Hepatocyte (in vitro differentiated cells): ENCODE measurements around the gene GLUL. TPM values are rescaled to one million over a fixed set of nuclear protein-coding genes. Genes with fewer than 3 reads are reported as not detected.
"Not testable (repeated sequence)": the region's sequence is repeated elsewhere in the genome, so short reads cannot be mapped to it uniquely, and the experiment has no call there.

Experiments
- DNase-seq: peaks from one replicate; pipeline ENCODE4 v3.0.0-alpha.2; 2016; ENCODE audit warnings: low spot score
- H2AFZ ChIP-seq: fragments of 200-600 bp; sonication (generic); 2 replicates; pipeline ENCODE4 v1.6.0; 2016; ENCODE audit warnings: antibody characterized with exemption, mild to moderate bottlenecking
- H3K27ac ChIP-seq: fragments of 200-600 bp; sonication (generic); 2 replicates; pipeline ENCODE4 v1.5.1; 2016; ENCODE audit warnings: mild to moderate bottlenecking
- H3K27me3 ChIP-seq: fragments of 200-600 bp; sonication (generic); 2 replicates; pipeline ENCODE4 v1.6.1; 2016
- H3K36me3 ChIP-seq: fragments of 200-600 bp; sonication (generic); replicated peaks from 2 replicates; pipeline ENCODE4 v1.5.1; 2016; ENCODE audit warnings: low read depth; ENCODE audit not compliant: insufficient read depth
- H3K4me1 ChIP-seq: fragments of 200-600 bp; sonication (generic); 2 replicates; pipeline ENCODE4 v1.5.1; 2016; ENCODE audit warnings: mild to moderate bottlenecking, moderate library complexity; ENCODE audit not compliant: insufficient read depth
- H3K4me2 ChIP-seq: fragments of 200-600 bp; sonication (generic); 2 replicates; pipeline ENCODE4 v1.6.0; 2016
- H3K4me3 ChIP-seq: fragments of 200-600 bp; sonication (generic); 2 replicates; pipeline ENCODE4 v1.5.1; 2016; ENCODE audit warnings: mild to moderate bottlenecking
- H3K79me2 ChIP-seq: fragments of 200-600 bp; sonication (generic); 2 replicates; pipeline ENCODE4 v1.6.0; 2017; ENCODE audit warnings: mild to moderate bottlenecking
- H3K9me2 ChIP-seq: fragments of 200-600 bp; sonication (generic); replicated peaks from 2 replicates; pipeline ENCODE4 v1.6.0; 2017; ENCODE audit warnings: mild to moderate bottlenecking; ENCODE audit not compliant: insufficient read depth
- H3K9me3 ChIP-seq: fragments of 200-600 bp; sonication (generic); 2 replicates; pipeline ENCODE4 v1.5.1; 2016; ENCODE audit warnings: low read depth, mild to moderate bottlenecking
- H4K20me1 ChIP-seq: fragments of 200-600 bp; sonication (generic); 2 replicates; pipeline ENCODE4 v1.6.0; 2016; ENCODE audit warnings: mild to moderate bottlenecking; ENCODE audit not compliant: insufficient read depth, poor library complexity, severe bottlenecking
- EZH2 ChIP-seq: fragments of 200-600 bp; sonication (generic); IDR thresholded peaks from 2 replicates; pipeline ENCODE4 v1.6.1; 2016; ENCODE audit warnings: antibody characterized with exemption, mild to moderate bottlenecking, borderline replicate concordance
- EZH2phosphoT487 ChIP-seq: fragments of 200-600 bp; sonication (generic); IDR thresholded peaks from one replicate; pipeline ENCODE4 v1.6.1; 2018; ENCODE audit warnings: antibody characterized with exemption, mild to moderate bottlenecking, low read depth, moderate library complexity; ENCODE audit not compliant: unreplicated experiment, severe bottlenecking
- WGBS: methylation state at CpG from one replicate; pipeline ENCODE4 v1.1.6; 2016; ENCODE audit warnings: low lambda C conversion rate; ENCODE audit errors: missing lambda C conversion rate; 5-methylcytosine and 5-hydroxymethylcytosine counted together
- polyA plus RNA-seq: library from polyadenylated mRNA; unstranded; fragments of >200 nt; fragmentation: Nextera tagmentation; extraction: Ambion mirVana; gene quantifications from 2 replicates; pipeline ENCODE4 v1.2.1, GENCODE V29; 2016
- total RNA-seq: library from RNA; depleted of rRNA; stranded (reverse); fragments of >200 nt; gene quantifications from 2 replicates; pipeline ENCODE4 v1.2.3, GENCODE V29; 2014
- TF ChIP-seq, protein P1 (sequence below): fragments of 200-600 bp; sonication (generic); IDR thresholded peaks from 2 replicates; pipeline ENCODE4 v1.5.1; 2016; ENCODE audit warnings: antibody characterized with exemption, mild to moderate bottlenecking; ENCODE audit not compliant: poor library complexity

Gene GLUL
- total and polyA plus RNA-seq, 2 experiments from 2014 or later = 747 to 846 TPM

DNA sequence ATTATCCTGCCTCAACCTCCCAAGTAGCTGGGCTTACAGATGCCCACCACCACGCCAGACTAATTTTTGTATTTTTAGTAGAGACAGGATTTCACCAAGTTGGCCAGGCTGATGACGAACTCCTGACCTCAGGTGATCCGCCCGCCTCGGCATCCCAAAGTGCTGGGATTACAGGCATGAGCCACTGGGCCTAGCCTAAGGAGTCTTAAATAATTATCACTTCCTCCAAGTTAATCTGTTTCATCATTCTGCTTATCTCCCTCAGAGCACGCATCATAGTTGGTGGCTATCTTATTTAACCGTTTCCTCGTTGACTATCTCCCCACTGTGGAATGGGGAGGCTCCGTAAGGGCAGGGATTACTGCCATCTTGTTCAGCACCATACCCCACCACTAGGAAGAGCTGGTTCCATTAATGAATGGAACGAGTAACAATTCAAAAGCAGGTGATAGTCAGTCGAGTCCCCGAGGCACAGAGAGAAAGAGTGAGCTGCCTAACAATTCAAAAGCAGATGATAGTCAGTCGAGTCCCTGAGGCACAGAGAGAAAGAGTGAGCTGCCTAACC, 52.7 kb downstream of the GLUL start:
- no peaks in the 10 kb centered on the region for H3K79me2 ChIP-seq
- H3K27me3 ChIP-seq = no peaks in the 10 kb centered on the region
- H3K36me3 ChIP-seq = no peaks in the 10 kb centered on the region
- no peak overlapping the region for H3K27ac ChIP-seq
- no peak overlapping the region for H2AFZ ChIP-seq
- 81% methylated on average over 13 of the region's 13 CpGs for WGBS
- TF ChIP-seq EZH2 = no peak
- no peak for TF ChIP-seq EZH2phosphoT487
- TF ChIP-seq, protein P1, sequence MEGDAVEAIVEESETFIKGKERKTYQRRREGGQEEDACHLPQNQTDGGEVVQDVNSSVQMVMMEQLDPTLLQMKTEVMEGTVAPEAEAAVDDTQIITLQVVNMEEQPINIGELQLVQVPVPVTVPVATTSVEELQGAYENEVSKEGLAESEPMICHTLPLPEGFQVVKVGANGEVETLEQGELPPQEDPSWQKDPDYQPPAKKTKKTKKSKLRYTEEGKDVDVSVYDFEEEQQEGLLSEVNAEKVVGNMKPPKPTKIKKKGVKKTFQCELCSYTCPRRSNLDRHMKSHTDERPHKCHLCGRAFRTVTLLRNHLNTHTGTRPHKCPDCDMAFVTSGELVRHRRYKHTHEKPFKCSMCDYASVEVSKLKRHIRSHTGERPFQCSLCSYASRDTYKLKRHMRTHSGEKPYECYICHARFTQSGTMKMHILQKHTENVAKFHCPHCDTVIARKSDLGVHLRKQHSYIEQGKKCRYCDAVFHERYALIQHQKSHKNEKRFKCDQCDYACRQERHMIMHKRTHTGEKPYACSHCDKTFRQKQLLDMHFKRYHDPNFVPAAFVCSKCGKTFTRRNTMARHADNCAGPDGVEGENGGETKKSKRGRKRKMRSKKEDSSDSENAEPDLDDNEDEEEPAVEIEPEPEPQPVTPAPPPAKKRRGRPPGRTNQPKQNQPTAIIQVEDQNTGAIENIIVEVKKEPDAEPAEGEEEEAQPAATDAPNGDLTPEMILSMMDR = no peak
- no peak overlapping the region for H3K4me2 ChIP-seq
- H3K4me3 ChIP-seq = no peak overlapping the region
- H3K9me3 ChIP-seq = no peaks in the 10 kb centered on the region
- H3K4me1 ChIP-seq = peaks cover 17% of the 10 kb centered on the region
- no peak for DNase-seq
- no peaks in the 10 kb centered on the region for H4K20me1 ChIP-seq
- H3K9me2 ChIP-seq = no peaks in the 10 kb centered on the region

DNA sequence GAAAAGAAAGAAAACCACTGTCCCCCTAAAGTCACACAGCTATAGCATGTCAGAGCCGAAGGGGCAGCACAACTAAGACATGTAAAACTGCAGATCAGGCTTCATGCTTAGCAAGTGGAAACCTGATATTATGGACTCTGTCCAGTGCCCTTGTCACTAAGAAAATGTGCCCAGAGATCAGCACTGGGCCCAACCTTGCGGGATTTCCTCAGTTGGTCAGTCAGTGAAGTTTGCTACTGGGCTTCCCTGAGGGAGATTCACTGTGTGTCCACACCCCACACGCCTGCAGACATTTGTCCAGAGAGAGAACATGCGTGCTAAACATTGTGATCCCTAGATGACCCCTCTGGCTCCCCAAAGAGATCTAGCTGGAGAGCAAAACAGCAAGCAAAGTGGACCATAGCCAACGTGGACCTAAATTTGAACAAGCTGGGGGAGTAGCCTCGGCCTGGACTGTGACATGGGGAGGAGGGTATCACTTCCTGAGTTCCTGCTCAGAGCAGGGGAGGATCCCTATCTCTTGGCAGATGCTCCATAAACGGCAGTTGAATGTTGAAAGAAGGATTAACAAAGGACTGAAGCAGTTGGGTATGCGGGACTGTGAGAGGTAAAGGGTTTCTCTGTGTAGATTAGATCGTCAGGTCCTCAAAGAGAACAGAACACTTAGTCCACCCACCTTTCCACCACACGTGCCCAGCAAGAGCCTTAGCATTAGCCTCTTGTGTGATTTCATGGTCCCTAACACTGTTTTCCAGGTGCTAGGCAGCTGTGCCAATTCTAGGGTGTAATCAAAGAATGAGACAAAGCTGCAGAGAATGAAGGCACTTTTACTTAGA, 53.6 kb downstream of the GLUL start:
- H3K27ac ChIP-seq = no peak overlapping the region
- H3K36me3 ChIP-seq = no peaks in the 10 kb centered on the region
- H3K79me2 ChIP-seq = no peaks in the 10 kb centered on the region
- 66% methylated on average over 10 of the region's 10 CpGs for WGBS
- no peak for TF ChIP-seq EZH2
- TF ChIP-seq, protein P1 = no peak
- H3K4me3 ChIP-seq = no peak overlapping the region
- DNase-seq = no peak
- H3K9me2 ChIP-seq = no peaks in the 10 kb centered on the region
- no peaks in the 10 kb centered on the region for H3K9me3 ChIP-seq
- no peak overlapping the region for H3K4me2 ChIP-seq
- peaks cover 17% of the 10 kb centered on the region for H3K4me1 ChIP-seq
- H4K20me1 ChIP-seq = no peaks in the 10 kb centered on the region
- no peaks in the 10 kb centered on the region for H3K27me3 ChIP-seq
- H2AFZ ChIP-seq = no peak overlapping the region

DNA sequence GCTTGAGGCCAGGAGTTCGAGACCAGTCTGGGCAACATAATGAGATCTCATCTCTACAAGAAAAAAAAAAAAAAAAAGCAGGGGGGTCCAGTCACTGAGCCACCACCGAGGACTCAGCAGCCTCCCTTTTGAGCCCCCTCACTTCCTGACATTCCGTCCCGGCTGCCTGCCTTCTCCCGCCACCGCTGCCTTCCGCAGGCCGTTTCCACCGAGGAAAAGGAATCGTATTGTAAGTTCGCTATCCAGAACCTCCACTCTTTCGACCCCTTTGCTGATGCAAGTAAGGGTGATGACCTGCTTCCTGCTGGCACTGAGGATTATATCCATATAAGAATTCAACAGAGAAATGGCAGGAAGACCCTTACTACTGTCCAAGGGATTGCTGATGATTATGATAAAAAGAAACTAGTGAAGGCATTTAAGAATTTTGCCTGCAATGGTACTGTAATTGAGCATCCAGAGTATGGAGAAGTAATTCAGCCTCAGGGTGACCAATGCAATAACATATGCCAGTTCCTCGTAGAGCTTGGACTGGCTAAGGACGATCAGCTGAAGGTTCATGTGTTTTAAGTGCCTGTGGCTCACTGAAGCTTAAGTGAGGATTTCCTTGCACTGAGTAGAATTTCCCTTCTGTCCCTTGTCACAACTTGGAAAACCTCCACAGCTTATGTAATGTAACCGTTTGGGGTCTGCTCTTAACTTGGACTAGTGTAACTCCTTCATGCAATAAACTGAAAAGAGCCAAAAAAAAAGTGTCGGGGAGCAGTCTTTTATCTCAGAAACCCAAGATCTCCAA, 55.6 kb downstream of the GLUL start:
- Histone ChIP-seq H3K4me1 (peaks cover 17% of the 10 kb centered on the region), H2AFZ (no peak overlapping the region), H3K79me2 (no peaks in the 10 kb centered on the region), H3K27ac (no peak overlapping the region), H3K9me3 (no peaks in the 10 kb centered on the region), H3K36me3 (no peaks in the 10 kb centered on the region), H3K27me3 (no peaks in the 10 kb centered on the region), H4K20me1 (no peaks in the 10 kb centered on the region), H3K4me3 (no peak overlapping the region), H3K4me2 (no peak overlapping the region), H3K9me2 (no peaks in the 10 kb centered on the region)
- no peak for TF ChIP-seq EZH2
- TF ChIP-seq EZH2phosphoT487 = no peak
- TF ChIP-seq, protein P1 = no peak
- 82% methylated on average over 16 of the region's 16 CpGs for WGBS
- DNase-seq = no peak

DNA sequence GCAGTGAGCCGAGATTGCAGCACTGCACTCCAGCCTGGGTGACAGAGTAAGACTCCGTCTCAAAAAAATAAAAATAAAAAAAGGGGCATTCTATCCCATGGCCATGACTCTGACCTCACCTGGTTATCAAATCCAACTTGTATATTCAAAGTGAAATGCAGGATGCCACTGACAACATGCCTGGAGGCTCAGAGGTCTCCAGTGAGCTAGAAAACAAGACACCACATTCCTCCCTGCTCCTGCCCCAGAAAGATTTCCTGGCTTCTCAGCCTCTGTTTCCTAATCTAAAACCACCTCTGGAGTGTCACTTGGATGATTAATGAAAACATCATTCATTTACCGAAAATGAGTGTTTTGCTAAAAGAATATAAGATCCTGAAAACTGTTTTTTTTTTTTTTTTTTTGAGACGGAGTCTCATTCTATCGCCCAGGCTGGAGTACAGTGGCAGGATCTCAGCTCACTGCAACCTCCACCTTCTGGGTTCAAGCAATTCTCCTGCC, 58.5 kb downstream of the GLUL start:
- H3K36me3 ChIP-seq, H4K20me1 ChIP-seq, H3K4me2 ChIP-seq, H3K27me3 ChIP-seq, H3K9me2 ChIP-seq, H3K9me3 ChIP-seq, H3K79me2 ChIP-seq, H2AFZ ChIP-seq, H3K27ac ChIP-seq, H3K4me3 ChIP-seq, DNase-seq: not testable (repeated sequence)
- WGBS = 92% methylated on average over 5 of the region's 5 CpGs
- H3K4me1 ChIP-seq = peaks cover 12% of the 10 kb centered on the region
